Hematopoietic multipotent progenitor cell treated with erythropoietin and hydrocortisone succinate and interleukin-3 and kit ligand, for 6 days (in vitro differentiated cells): ENCODE results near the gene TPCN2.
"Not testable (repeated sequence)": the region's sequence is repeated elsewhere in the genome, so short reads cannot be mapped to it uniquely, and the experiment has no call there.

Experiments
- DNase-seq: peaks from one replicate; pipeline ENCODE4 v3.0.0-alpha.2; 2015

The TPCN2 gene

GRCh38 chr11:69059429-69059828 is 10.7 kb downstream of the TPCN2 start:
- no peak for DNase-seq

- no peak for DNase-seq
These were observed 11.3 kb downstream of the TPCN2 start for GRCh38 chr11:69059985-69060384.

- DNase-seq = no peak
These were observed 12.3 kb downstream of the TPCN2 start for GRCh38 chr11:69060806-69061712.

GRCh38 chr11:69061713-69062053 is 13.0 kb downstream of the TPCN2 start:
- DNase-seq = no peak

GRCh38 chr11:69062169-69062855 is 13.6 kb downstream of the TPCN2 start:
- no peak for DNase-seq

- DNase-seq = no peak
These were observed 14.3 kb downstream of the TPCN2 start for GRCh38 chr11:69062873-69063651.

- no peak for DNase-seq
These were observed 15.0 kb downstream of the TPCN2 start for GRCh38 chr11:69063652-69064260.

GRCh38 chr11:69064394-69064957 is 15.7 kb downstream of the TPCN2 start:
- no peak for DNase-seq

GRCh38 chr11:69065147-69065710 is 16.5 kb downstream of the TPCN2 start:
- no peak for DNase-seq

DNA sequence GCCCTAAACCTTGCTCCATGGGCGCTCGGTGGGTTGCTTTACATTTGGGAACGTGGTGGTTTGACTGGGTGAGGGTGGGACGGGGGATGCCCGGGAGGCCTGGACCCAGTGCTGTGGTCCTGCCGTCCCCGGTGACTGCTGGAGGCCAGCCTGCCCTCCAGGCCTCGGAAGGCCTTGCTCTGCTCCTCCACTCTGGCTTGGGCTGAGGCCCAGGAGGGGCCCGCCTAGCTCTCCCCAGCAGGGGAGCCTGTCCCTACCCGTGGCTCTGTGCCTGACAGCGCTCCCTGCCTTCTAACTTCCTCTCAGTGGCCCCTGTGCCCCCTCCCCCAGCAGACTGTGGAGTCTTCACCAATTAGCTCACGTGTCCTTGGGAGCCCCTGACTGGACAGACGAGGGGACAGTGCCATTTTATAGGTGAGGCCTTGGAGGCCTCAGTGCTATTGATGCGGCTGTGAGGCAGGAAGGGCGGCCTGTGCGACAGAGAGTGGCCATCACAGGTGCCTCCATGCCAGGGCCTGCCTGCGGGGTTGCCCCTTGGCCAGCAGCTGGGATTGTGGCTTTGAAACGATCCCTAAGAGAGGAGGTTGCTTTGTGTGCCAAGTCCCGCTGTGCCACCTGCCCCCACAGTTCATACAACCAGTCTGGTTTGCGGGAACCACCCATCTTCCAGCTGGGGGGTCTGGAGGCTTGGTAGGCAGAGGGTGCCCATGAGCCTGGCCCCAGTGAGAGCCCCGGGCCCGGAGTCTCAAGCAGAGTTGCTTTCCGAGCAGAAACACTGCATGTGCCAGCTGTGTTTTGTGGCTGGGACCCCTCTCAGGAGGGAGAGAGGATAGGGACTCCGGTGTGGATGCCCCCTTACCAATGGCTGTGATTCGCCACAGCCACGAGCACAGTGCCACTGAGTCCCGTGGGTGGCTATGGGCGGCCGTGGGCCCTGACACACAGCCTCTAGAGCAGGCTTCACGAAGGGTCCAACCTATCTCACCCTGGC is 17.7 kb downstream of the TPCN2 start:
- DNase-seq = no peak

GRCh38 chr11:69067200-69067599 is 18.5 kb downstream of the TPCN2 start:
- DNase-seq = no peak

GRCh38 chr11:69071086-69071800 is 22.5 kb downstream of the TPCN2 start:
- DNase-seq = no peak

DNA sequence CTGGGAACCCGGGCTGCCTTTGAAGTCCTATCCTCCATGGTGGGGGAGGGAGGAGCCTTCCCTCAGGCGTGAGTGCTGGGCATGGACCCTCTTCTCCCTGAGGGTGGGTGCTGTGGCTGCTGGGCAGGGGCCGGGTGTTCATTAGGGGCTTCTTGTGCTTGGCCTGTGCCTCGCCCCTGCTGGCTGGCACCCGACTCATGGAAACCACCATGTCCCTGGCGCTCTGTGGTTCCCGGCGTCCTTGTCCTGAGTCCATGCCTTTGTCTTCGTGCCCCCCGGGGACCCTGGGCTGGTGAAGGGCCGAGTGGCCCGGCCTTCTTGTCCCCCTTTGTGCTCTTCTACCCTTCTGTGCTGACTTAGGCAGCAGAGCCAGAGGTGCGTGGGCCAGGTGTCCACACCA is 23.2 kb downstream of the TPCN2 start:
- DNase-seq = no peak

DNA sequence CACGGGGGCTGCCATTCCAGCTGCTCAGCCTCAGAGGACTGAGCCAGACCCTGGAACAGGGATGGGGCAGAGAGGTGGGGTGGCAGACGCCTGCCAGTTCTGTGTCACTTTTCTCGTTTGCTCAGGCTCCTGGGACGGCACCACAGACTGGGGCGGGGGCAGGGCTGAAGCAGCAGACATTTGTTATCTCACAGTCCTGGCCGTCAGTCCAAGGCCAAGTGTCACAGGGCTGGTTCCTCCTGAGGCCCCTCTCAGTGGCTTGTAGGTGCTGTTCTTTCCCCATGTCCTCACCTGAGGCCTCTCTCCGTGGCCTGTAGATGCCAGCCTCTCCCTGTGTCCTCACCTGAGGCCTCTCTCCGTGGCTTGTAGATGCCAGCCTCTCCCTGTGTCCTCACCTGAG is 24.7 kb downstream of the TPCN2 start:
- peak; percentile 77 for DNase-seq

DNA sequence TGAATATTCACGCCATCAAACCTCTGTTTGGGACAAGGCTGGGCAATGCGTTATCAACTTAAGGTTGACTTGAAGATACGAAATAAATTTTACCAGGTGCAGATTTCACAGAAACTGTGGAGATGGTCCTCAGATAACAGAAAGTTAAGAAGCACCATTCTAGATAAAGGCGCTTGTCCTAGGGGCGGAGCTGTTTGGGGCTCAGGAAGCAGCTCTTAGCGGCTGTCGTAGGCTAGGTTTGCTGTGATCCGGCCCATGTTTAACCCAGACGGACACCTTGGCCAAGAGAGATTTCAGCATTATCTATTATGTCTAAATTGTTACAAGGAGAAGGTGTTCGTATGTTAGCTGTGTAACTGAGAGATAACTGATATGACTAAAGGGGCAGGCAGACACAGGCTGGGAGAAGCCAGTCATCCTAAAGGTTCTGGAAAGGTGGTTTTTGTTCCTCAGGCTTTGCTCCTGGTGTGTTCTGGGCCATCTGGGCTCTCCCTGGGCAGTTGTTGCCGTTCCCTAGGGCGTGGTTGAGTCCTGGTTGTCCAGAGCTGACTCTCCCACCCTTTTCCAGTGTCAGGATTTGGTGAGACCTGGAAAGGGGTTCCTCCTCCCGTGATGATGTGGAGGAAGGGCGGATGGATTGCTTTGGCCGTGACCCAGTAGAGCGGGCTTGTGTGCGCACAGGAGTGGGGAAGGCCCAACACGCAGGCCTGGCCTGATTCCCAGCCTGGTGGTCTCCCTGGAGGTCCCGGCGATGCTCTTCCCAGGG is 25.8 kb downstream of the TPCN2 start:
- DNase-seq = peak; percentile 44

DNA sequence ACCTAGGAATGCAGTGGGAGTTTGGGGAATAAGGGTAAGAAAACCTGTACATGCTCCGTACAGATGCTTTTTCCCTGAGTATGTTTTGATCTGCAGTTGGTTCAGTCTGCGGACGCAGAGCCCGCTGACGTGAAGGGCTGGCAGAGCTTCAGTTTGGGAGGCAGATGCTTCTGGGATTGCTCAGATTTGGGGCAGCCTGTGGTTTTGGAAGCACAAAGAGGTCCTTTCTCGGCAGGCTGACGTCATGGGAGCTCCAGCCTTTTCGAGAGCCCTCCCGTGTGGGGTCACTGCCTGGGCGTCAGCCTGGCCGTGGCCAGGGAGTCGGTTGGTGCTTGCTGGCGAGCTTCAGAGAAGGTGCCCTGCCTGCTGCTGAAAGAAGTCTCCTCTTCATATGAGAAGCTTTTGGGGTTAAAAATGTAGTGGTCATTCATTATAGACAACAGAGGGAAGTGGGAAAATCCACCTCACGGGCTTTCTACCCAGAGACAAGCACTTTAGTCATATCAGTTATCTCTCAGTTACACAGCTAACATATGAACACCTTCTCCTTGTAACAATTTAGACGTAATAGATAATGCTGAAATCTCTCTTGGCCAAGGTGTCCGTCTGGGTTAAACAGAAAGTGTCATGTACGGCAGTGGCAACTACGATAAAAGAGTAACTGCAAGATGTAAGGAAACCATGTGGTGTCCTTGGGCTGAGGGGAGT is 26.8 kb downstream of the TPCN2 start:
- DNase-seq = peak; percentile 81

DNA sequence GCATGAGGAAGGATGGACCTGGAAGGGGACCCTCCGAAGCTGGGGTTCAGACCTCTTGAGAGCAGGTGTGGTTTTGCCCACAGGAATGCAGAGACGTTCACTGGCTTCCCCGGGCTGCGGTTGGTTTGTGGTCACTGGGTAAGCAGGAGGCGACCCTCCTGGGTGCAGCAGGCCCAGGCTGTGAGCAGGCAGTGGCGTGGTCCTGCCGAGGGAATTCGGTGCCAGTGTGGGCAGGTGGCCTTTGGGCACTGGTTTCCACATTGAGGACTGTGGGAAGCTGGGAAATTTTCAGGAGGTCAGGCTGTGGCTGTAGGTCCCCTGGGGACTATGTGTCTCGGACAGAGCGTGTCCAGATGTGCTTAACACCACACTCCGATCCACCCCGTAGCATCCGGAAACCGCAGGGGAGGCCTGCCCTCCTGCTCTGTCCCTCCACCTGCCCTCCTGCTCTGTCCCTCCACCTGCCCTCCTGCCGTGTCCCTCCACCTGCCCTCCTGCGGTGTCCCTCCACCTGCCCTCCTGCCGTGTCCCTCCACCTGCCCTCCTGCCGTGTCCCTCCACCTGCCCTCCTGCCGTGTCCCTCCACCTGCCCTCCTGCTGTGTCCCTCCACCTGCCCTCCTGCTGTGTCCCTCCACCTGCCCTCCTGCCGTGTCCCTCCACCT is 27.5 kb downstream of the TPCN2 start:
- DNase-seq = no peak

DNA sequence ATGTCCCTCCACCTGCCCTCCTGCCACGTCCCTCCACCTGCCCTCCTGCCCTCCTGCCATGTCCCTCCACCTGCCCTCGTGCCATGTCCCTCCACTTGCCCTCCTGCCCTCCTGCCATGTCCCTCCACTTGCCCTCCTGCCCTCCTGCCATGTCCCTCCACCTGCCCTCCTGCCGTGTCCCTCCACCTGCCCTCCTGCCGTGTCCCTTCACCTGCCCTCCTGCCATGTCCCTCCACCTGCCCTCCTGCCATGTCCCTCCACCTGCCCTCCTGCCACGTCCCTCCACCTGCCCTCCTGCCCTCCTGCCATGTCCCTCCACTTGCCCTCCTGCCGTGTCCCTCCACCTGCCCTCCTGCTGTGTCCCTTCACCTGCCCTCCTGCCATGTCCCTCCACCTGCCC is 28.2 kb downstream of the TPCN2 start:
- not testable (repeated sequence) for DNase-seq
